Measurements from ENCODE around the gene DVL2. TPM values are rescaled to one million over a fixed set of nuclear protein-coding genes. Genes with fewer than 3 reads are reported as not detected.
A peak's percentile ranks its signal among the peaks of the same experiment; 100 is the strongest.

The DVL2 gene
- total RNA-seq, 4 donors from 2014 or later = 35.9 to 182 (median 69.2) TPM

GRCh38 chr17:7176841-7177190 is 57.5 kb downstream of the DVL2 start:
- Histone ChIP-seq H3K36me3 (no peaks in the 10 kb centered on the region), H3K27me3 (peaks cover 16% of the 10 kb centered on the region), H3K4me1 (peaks cover 3 to 15% (median 14%) of the 10 kb centered on the region in 4 donors), H3K4me3 (peak overlapping the region in 2 of 4 donors; percentile 27 to 38), H3K27ac (no peak overlapping the region), H3K9me3 (no peaks in the 10 kb centered on the region)
- intact Hi-C loops (cut with DNase I; ENCODE audit: low total_unique reads) (no loop called here), in situ Hi-C loops (cut with MboI; ENCODE audit: low pct_ligation_motif_present in 1 of 4, low pct_unique_long_range_greater_than_20kb in 1 of 4, low sequenced_read_pairs in 3 of 4) (no loop called here)
- WGBS, 2 donors (ENCODE audit: low coverage in 1 of 2) = 11 to 60% methylated on average over 1 to 15 of the region's 17 CpGs
- TF ChIP-seq EP300 (IDR thresholded peaks at IDR 0.05; ENCODE audit: low read depth) = no peak
- TF ChIP-seq CTCF (IDR thresholded peaks at IDR 0.05) = no peak
- TF ChIP-seq POLR2A (IDR thresholded peaks at IDR 0.05) = no peak
- TF ChIP-seq POLR2AphosphoS5 (IDR thresholded peaks at IDR 0.05) = no peak
- no peak for DNase-seq

GRCh38 chr17:7176107-7176840 is 58.0 kb downstream of the DVL2 start:
- Histone ChIP-seq H3K27me3 (peaks cover 16% of the 10 kb centered on the region), H3K4me1 (peaks cover 3 to 15% (median 14%) of the 10 kb centered on the region in 4 donors), H3K36me3 (no peaks in the 10 kb centered on the region), H3K4me3 (no peak overlapping the region), H3K27ac (no peak overlapping the region), H3K9me3 (no peaks in the 10 kb centered on the region)
- WGBS, 2 donors (ENCODE audit: low coverage in 1 of 2) = 73 to 98% methylated on average over 1 of the region's 1 CpG
- TF ChIP-seq CTCF (IDR thresholded peaks at IDR 0.05) (no peak), POLR2AphosphoS5 (IDR thresholded peaks at IDR 0.05) (no peak), POLR2A (IDR thresholded peaks at IDR 0.05) (no peak), EP300 (IDR thresholded peaks at IDR 0.05; ENCODE audit: low read depth) (no peak)
- intact Hi-C loops (cut with DNase I; ENCODE audit: low total_unique reads) = no loop called here
- no peak for DNase-seq
- in situ Hi-C loops (cut with MboI; ENCODE audit: low pct_ligation_motif_present in 1 of 4, low pct_unique_long_range_greater_than_20kb in 1 of 4, low sequenced_read_pairs in 3 of 4) = no loop called here

Small RNA genes lying within 50 kb of the gene (small RNA-seq; reads per million reads assigned to genes)
- gene AC120057.4 = 0 reads per million in 4 donors
- gene MIR324 = 2.9 to 22.5 (median 15.3) reads per million in 4 donors
- 0 reads per million in 4 donors for gene RF00019

Other genes with a start within 250 kb of the DVL2 start
- gene ALOX12, start 238.5 kb downstream of the DVL2 start, total RNA-seq = not detected
- 100 to 1,000 TPM in 2 of 4 donors, 10 to 100 TPM in 2; 38.8 to 177 (median 118) TPM for gene RNASEK, start 221.9 kb downstream of the DVL2 start, total RNA-seq
- gene BCL6B, start 211.5 kb downstream of the DVL2 start, total RNA-seq = 1 to 10 TPM in 1 of 4 donors, under 1 TPM in 2, not detected in 1; 0.32 to 1.8 (median 0.82) TPM
- gene SLC16A13, start 198.5 kb downstream of the DVL2 start, total RNA-seq = 1 to 10 TPM in 3 of 4 donors, not detected in 1; 2.4 to 8.6 (median 3.5) TPM
- gene SLC16A11, start 190.4 kb downstream of the DVL2 start, total RNA-seq = 1 to 10 TPM in 2 of 4 donors, not detected in 2; 1.2 to 2.2 TPM
- gene CLEC10A, start 154.3 kb downstream of the DVL2 start, total RNA-seq = 1 to 10 TPM in 2 of 4 donors, not detected in 2; 6.3 to 7.0 TPM
- gene ASGR2, start 119.7 kb downstream of the DVL2 start, total RNA-seq = under 1 TPM in 1 of 4 donors, not detected in 3; 0.32 TPM
- under 1 TPM in 2 of 4 donors, not detected in 2; 0.48 to 0.82 TPM for gene ASGR1, start 55.1 kb downstream of the DVL2 start, total RNA-seq
- 10 to 100 TPM in 1 of 4 donors, 1 to 10 TPM in 3; 2.4 to 15.7 (median 6.1) TPM for gene DLG4, start 14.7 kb downstream of the DVL2 start, total RNA-seq
- gene ACADVL, start 14.6 kb downstream of the DVL2 start, total RNA-seq = 1,000 to 10,000 TPM in 3 of 4 donors, 100 to 1,000 TPM in 1; 877 to 3,047 (median 1,981) TPM
- gene PHF23, start 4.9 kb upstream of the DVL2 start, total RNA-seq = 10 to 100 TPM; 20.6 to 33.5 (median 27.8) TPM
- 100 to 1,000 TPM; 209 to 479 (median 394) TPM for gene GABARAP, start 7.9 kb upstream of the DVL2 start, total RNA-seq
- gene CTDNEP1, start 17.2 kb upstream of the DVL2 start, total RNA-seq = 100 to 1,000 TPM in 1 of 4 donors, 10 to 100 TPM in 3; 52.3 to 113 (median 60.4) TPM
- gene ELP5, start 17.7 kb upstream of the DVL2 start, total RNA-seq = 10 to 100 TPM in 3 of 4 donors, 1 to 10 TPM in 1; 4.9 to 36.2 (median 30.3) TPM
- 1,000 to 10,000 TPM in 1 of 4 donors, 100 to 1,000 TPM in 3; 571 to 1,162 (median 940) TPM for gene CLDN7, start 28.0 kb upstream of the DVL2 start, total RNA-seq
- gene SLC2A4, start 47.2 kb upstream of the DVL2 start, total RNA-seq = 10 to 100 TPM in 3 of 4 donors, 1 to 10 TPM in 1; 9.7 to 35.5 (median 20.3) TPM
- gene YBX2, start 60.1 kb upstream of the DVL2 start, total RNA-seq = 100 to 1,000 TPM in 1 of 4 donors, 10 to 100 TPM in 3; 23.1 to 151 (median 43.4) TPM
- gene EIF5A, start 73.1 kb upstream of the DVL2 start, total RNA-seq = 100 to 1,000 TPM in 3 of 4 donors, 10 to 100 TPM in 1; 91.3 to 188 (median 149) TPM
- gene GPS2, start 80.8 kb upstream of the DVL2 start, total RNA-seq = 100 to 1,000 TPM in 3 of 4 donors, 10 to 100 TPM in 1; 96.5 to 578 (median 150) TPM
- 100 to 1,000 TPM in 1 of 4 donors, 10 to 100 TPM in 3; 27.8 to 109 (median 35.0) TPM for gene NEURL4, start 94.8 kb upstream of the DVL2 start, total RNA-seq
- 10 to 100 TPM in 2 of 4 donors, 1 to 10 TPM in 2; 4.8 to 21.0 (median 10.0) TPM for gene ACAP1, start 102.0 kb upstream of the DVL2 start, total RNA-seq
- gene KCTD11, start 117.6 kb upstream of the DVL2 start, total RNA-seq = 10 to 100 TPM in 1 of 4 donors, 1 to 10 TPM in 3; 1.2 to 10.8 (median 7.8) TPM
- not detected for gene TMEM95, start 120.6 kb upstream of the DVL2 start, total RNA-seq
- 100 to 1,000 TPM in 1 of 4 donors, 10 to 100 TPM in 3; 38.9 to 110 (median 53.2) TPM for gene TNK1, start 146.6 kb upstream of the DVL2 start, total RNA-seq
- gene PLSCR3, start 160.0 kb upstream of the DVL2 start, total RNA-seq = 10 to 100 TPM; 13.2 to 32.4 (median 18.4) TPM
- gene TMEM256, start 169.6 kb upstream of the DVL2 start, total RNA-seq = 100 to 1,000 TPM in 2 of 4 donors, 10 to 100 TPM in 1, 1 to 10 TPM in 1; 10.0 to 129 (median 85.6) TPM
- gene NLGN2, start 173.3 kb upstream of the DVL2 start, total RNA-seq = 10 to 100 TPM in 1 of 4 donors, 1 to 10 TPM in 3; 2.2 to 12.3 (median 3.9) TPM
- not detected for gene SPEM1, start 185.8 kb upstream of the DVL2 start, total RNA-seq
- not detected for gene SPEM2, start 191.1 kb upstream of the DVL2 start, total RNA-seq
- not detected for gene SPEM3, start 194.3 kb upstream of the DVL2 start, total RNA-seq
- 10 to 100 TPM in 3 of 4 donors, 1 to 10 TPM in 1; 8.8 to 26.1 (median 16.3) TPM for gene TMEM102, start 200.9 kb upstream of the DVL2 start, total RNA-seq
- gene FGF11, start 205.0 kb upstream of the DVL2 start, total RNA-seq = 1 to 10 TPM in 3 of 4 donors, not detected in 1; 1.6 to 2.4 (median 1.9) TPM
- 10 to 100 TPM in 1 of 4 donors, 1 to 10 TPM in 2, not detected in 1; 5.8 to 10.3 (median 8.9) TPM for gene CHRNB1, start 210.5 kb upstream of the DVL2 start, total RNA-seq
- 10 to 100 TPM; 18.3 to 48.6 (median 23.2) TPM for gene ZBTB4, start 245.1 kb upstream of the DVL2 start, total RNA-seq
- gene SLC35G6, start 246.9 kb upstream of the DVL2 start, total RNA-seq = not detected
- 100 to 1,000 TPM in 3 of 4 donors, 10 to 100 TPM in 1; 91.3 to 321 (median 127) TPM for gene POLR2A, start 249.8 kb upstream of the DVL2 start, total RNA-seq